GM21515 (cell line): ENCODE data around the gene TSPAN10.

Experiments used
- ATAC-seq: cut with Tn5 transposase; IDR thresholded peaks from one replicate; pipeline ENCODE4 v1.9.1; 2021; ENCODE audit not compliant: unreplicated experiment

Gene TSPAN10

DNA sequence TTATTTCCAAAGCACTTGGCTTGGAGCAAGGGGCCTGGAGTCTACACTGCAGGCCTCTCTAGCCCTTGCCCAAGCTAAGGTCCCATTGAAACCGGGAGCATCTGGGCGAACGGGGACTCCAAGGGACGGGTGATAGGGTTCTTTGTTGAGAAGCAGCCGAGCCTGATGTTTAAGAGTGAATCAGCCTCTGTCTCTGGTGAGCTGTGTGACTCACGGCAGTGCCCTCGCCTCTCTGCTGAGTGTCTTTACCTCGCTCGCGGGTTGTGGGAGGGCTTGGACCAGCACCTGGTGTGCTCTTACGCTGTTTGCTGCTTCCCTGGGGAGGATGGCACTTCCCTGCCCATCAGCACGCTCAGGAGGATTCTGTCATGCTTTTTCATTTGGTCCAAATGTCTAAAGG lies 48.1 kb downstream of the TSPAN10 start:
- ATAC-seq: no peak

DNA sequence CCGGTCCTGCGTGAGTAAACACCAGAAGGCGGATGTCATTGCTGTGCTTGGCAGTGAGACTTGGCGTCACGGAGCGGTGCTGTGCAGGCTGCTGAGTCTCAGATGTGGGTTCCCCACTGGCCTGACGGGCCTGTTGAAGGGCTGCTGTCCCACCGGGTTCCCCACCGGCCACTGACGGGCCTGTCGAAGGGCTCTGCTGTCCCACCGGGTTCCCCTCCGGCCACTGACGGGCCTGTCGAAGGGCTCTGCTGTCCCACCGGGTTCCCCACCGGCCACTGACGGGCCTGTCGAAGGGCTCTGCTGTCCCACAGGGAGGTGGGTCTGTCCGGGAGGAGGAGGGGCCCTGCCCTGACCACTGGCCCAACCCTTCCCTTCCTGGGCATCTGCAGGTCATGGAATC lies 49.6 kb downstream of the TSPAN10 start:
- ATAC-seq: no peak

DNA sequence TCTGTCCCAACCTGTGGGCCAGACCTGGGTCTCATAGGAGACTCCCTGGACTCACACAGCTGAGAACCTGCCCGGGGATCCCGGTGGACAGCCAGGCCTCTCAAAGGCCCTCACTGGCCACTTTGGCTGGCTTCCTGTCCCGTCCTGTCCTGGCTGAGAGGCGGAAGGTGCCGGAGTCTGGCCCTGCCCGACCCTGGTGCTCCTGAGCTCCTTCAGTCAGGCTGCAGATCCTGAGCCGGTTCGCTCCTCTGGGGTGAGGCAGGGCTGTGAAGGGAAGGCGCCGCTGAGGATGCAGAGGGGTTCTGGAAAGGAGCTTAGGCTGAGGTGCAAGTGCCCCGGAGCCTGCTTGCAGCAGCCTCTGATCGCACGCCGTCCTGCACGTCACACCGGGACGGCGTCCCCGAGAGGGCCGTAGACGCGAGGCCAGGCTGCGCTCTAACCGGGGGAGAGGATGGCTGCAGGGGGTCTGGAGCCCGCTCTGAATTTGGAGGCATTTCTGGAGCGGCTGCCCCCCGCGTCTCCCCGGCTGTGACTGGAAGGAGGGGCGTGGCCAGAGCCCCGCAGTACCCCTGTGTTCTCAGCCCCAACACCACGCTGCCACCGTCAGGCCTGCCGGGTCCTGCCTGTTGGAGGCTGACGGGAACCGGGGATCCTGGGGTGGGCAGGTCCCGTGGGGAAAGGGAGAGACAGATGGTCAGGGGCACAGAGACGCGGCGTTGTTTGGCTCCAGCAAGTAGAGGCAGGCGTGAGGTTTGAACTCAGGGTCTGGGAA lies 51.0 kb downstream of the TSPAN10 start:
- no peak for ATAC-seq

DNA sequence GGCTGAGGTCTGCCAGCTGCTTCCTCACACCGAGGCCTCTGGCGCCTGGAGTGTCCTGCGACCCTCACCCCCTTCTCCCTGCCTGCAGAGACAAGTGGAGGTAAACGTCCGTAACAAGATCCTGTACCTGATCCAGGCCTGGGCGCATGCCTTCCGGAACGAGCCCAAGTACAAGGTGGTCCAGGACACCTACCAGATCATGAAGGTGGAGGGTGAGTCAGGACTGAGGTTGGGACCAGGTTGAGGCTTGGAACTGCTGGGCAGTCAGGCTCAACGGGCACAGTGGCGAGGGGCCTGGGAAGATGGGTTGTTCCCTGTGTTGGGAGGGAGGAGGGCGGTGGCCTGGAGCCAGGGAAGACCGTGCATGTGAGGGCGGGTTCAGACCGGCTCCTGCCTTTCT lies 51.6 kb downstream of the TSPAN10 start:
- no peak for ATAC-seq

DNA sequence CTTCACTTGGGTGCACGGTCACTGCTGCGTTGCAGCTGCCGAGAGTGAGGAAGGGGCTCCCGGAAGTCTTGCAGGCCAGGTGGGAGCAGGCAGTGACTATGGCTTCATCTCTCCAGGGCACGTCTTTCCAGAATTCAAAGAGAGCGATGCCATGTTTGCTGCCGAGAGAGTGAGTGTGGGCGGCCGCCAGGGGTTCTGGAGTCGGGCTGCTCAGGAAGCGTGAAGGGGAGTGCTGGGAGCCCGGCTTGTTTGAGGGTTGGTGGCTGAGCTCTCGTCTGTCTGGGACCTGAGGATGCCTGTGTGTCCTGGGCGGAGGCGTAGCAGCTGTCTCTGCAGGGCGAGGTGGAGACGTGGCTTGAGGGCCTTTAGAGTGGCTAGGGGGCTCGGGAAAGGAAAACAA lies 53.1 kb downstream of the TSPAN10 start:
- ATAC-seq: no peak

DNA sequence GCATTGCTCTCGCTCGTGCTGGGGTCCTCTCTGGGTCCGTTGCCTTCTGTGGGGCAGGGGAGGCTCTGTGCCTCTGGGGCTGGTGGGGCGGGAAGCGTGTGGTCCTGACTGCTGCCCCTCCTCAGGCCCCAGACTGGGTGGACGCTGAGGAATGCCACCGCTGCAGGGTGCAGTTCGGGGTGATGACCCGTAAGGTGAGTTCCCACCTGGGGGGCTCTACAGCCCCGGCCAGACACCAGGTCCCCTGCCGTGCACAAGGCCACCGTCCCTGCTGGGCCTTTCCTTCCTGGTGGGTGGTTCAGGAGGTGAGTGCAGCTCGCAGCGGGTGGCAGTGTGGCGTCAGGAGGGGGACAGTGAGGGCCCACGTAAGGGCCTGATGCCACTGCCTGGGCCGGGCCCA lies 53.6 kb downstream of the TSPAN10 start:
- ATAC-seq: no peak

DNA sequence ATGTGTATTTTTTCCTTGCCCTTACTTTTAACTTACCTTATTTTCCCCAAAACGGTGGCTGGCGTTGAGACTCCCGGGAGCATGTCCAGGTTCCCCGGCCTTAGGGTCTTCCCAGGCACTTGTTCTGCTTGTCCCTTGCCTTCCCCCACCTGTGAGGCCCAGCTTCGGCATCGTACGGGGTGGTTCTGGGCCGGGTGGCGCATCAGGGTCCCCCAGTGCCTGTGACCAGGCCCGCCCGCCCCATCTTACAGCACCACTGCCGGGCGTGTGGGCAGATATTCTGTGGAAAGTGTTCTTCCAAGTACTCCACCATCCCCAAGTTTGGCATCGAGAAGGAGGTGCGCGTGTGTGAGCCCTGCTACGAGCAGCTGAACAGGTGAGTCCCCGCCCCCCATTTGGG lies 54.2 kb downstream of the TSPAN10 start:
- no peak for ATAC-seq

DNA sequence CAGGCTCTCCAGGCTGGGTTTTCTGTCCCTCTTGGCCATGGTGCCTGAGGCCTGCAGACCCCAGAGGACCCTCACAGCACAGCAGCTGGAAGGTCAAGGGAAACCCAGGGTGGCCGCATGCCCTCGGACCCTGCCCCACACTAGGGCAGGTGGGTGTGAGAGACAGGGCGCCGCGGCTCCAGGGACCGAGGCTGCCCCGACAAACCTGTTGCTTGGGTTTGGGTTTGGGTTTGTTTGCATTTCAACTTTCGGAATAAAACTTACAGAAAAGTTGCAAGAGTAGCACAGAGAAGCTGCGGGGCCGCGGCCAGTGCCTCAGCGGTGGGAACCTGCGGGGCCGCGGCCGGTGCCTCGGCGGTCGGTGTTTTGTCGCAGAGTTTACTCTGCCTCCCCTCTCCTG lies 54.6 kb downstream of the TSPAN10 start:
- ATAC-seq: no peak

DNA sequence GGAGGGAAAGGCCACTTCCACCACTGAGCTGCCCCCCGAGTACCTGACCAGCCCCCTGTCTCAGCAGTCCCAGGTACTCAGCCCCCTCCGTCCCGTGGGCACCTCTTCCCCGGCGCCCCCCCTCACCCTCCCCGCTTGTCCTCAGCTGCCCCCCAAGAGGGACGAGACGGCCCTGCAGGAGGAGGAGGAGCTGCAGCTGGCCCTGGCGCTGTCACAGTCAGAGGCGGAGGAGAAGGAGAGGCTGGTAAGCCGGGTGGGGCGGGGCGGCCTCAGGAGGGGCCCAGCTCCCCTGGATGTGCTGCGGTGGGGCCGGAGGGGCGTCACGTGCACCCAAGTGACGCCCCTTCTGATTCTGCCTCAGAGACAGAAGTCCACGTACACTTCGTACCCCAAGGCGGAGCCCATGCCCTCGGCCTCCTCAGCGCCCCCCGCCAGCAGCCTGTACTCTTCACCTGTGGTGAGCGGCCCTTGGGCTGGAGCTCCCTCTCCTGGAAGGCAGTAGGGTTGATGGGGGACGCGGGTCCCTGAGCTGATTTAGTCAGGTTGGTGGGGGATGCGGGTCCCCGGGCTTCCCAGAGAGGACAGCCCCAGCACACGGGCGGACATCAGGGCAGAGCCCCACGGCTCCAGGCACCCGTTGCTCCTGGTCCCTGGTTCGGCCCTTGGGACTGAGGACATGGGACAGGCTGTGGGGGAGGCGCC lies 56.7 kb downstream of the TSPAN10 start:
- no peak for ATAC-seq

DNA sequence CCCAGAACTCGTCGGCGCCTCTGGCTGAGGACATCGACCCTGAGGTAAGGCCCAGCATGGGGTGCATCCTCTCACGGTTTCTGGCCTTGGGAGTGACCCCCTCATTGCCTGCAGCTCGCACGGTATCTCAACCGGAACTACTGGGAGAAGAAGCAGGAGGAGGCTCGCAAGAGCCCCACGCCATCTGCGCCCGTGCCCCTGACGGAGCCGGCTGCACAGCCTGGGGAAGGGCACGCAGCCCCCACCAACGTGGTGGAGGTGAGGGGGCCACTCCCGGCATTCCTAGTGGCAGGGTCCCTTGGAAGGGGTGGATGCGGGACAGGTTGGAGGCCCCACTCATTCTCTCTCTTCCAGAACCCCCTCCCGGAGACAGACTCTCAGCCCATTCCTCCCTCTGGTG lies 57.8 kb downstream of the TSPAN10 start:
- ATAC-seq: no peak

DNA sequence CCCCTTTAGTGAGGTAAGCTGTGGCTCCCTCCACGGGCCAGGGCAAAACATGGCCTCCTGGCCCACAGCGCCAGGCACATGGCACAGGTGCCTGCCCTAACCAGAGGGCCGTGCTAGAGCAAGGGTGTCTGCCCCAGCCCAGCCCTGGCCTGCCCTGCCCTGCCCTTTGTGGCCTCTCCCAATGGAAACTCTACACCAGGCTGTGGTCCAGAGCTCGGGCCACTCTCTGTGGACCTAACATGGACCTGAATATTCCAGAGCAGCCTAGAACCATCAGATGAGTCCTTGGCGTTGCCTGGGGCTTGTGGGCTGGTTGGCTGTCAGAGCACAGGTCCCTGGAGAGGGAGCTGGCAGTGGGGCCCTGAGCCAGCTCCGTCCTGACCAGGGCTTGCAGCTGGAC lies 58.2 kb downstream of the TSPAN10 start:
- no peak for ATAC-seq

DNA sequence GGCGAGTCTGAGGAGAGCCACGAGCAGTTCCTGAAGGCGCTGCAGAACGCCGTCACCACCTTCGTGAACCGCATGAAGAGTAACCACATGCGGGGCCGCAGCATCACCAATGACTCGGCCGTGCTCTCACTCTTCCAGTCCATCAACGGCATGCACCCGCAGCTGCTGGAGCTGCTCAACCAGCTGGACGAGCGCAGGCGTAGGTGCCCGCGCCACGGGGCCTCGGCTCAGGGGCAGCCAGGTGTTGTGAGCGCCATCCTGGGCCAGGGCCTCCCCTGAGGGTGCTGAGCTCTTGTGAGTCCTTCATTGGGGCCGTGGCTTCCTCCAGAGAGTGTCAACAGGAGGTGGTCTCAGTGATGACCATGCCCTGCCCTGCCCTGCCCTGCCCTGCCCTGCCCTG lies 58.8 kb downstream of the TSPAN10 start:
- ATAC-seq: no peak

DNA sequence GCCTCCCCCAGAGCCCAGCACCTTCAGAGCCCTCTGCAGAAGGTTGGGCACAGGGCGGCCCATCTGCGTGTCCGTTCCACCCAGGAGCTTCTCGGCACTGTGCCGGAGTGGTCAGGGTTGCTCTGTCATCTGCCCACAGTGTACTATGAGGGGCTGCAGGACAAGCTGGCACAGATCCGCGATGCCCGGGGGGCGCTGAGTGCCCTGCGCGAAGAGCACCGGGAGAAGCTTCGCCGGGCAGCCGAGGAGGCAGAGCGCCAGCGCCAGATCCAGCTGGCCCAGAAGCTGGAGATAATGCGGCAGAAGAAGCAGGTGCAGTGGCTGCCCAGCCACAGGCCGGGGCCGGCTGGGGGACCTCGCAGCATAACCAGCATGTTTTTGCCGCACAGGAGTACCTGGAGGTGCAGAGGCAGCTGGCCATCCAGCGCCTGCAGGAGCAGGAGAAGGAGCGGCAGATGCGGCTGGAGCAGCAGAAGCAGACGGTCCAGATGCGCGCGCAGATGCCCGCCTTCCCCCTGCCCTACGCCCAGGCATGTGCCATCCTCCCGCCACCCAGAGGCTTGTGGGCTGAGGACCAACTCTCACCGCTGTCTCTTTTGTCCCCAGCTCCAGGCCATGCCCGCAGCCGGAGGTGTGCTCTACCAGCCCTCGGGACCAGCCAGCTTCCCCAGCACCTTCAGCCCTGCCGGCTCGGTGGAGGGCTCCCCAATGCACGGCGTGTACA lies 59.4 kb downstream of the TSPAN10 start:
- ATAC-seq: no peak

DNA sequence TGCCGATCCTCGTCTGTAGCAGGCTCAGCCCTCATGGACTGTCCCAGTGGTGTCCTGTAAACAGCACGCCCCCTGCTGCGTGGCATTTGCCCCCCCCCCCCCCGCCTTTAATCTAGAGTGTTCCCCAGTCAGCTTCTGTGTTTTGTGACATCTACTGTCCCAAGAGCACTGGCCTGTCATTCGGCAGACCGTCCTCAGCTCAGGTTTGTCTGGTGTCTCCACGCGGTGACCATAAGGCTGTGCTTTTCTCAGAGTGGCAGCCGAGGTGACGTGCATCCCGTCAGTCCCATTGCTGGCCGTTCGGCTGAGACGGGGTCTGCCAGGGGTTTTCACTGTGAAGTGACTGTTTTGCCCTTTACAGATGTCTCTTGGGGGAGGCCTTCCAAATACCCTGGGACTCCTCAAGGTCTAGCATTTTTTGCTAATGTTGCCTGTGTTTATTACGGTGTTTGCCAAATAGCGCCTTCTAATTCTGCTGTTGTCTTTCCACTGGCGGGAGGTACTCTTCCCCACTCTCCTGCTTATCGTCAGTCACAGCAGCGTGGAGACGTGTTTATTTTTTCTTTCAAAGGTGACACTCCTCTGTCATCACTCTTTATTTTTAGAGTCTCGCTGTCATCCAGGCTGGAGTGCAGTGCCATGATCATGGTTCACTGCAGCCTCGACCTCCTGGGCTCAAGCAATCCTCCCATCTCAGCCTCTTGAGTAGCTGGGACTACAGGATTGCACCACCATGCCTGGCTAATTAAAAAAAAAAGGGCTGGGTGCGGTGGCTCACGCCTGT lies 60.5 kb downstream of the TSPAN10 start:
- ATAC-seq: no peak
